ENCODE data around the gene SYT7. TPM values are rescaled to one million over a fixed set of nuclear protein-coding genes. Genes with fewer than 3 reads are reported as not detected.

The SYT7 gene
- total RNA-seq, 1 donor from 2014 or later: 10.3 TPM

DNA sequence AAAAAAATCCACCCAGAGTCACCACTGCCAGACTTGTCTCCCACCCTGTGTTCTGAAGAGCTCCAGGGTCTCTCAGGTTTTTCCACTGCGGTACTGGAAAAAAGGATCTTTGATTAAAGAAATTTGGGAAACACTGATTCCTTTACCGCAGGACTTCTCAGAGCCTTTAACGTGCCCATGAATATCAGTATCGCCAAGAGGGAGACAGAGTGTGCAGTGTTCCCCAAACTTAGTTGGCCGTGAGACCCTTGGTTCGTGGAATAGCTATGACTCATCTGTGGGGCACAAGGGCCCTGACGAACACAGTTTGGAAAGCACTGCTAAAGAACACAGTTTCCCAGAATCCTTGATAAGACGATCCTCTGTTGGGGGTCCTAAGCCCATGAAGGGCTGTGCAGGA lies 31.7 kb downstream of the SYT7 start:
- Mint-ChIP-seq H3K9me3 (ENCODE audit: low read depth) (no peaks in the 10 kb centered on the region), H3K4me3 (ENCODE audit: low read depth) (no peak overlapping the region), H3K27me3 (peaks cover 20% of the 10 kb centered on the region), H3K36me3 (ENCODE audit: insufficient read depth) (no peaks in the 10 kb centered on the region), H3K4me1 (ENCODE audit: low read depth) (peaks cover 5% of the 10 kb centered on the region), H3K27ac (no peak overlapping the region)
- TF ChIP-seq, protein P1, sequence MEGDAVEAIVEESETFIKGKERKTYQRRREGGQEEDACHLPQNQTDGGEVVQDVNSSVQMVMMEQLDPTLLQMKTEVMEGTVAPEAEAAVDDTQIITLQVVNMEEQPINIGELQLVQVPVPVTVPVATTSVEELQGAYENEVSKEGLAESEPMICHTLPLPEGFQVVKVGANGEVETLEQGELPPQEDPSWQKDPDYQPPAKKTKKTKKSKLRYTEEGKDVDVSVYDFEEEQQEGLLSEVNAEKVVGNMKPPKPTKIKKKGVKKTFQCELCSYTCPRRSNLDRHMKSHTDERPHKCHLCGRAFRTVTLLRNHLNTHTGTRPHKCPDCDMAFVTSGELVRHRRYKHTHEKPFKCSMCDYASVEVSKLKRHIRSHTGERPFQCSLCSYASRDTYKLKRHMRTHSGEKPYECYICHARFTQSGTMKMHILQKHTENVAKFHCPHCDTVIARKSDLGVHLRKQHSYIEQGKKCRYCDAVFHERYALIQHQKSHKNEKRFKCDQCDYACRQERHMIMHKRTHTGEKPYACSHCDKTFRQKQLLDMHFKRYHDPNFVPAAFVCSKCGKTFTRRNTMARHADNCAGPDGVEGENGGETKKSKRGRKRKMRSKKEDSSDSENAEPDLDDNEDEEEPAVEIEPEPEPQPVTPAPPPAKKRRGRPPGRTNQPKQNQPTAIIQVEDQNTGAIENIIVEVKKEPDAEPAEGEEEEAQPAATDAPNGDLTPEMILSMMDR (IDR thresholded peaks at IDR 0.05; ENCODE audit: unreplicated experiment): no peak
- DNase-seq (ENCODE audit: low spot score, unreplicated experiment): no peak

DNA sequence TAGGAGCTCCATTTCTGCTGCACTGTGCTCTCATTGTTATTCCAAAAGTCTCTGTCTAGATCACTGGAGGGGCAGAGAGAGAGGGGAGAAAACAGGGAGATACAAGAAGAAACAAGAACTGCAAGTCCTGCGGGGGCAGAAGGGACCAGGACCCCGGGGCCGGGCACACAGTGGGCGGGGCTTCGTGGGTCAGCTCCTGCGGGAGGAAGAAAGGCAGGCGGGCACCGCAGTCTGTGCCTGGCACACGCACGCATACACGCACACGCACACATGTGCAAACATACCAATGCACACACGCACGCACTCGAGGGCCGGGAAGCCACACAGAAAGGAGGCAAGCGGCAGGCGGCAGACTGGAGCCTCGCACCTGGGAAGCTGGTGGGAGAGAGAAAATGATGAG lies 33.6 kb downstream of the SYT7 start:
- H3K27ac Mint-ChIP-seq: no peak overlapping the region
- no peak overlapping the region for H3K4me3 Mint-ChIP-seq (ENCODE audit: low read depth)
- H3K27me3 Mint-ChIP-seq: peaks cover 3% of the 10 kb centered on the region
- TF ChIP-seq, protein P1 (IDR thresholded peaks at IDR 0.05; ENCODE audit: unreplicated experiment): no peak
- no peaks in the 10 kb centered on the region for H3K36me3 Mint-ChIP-seq (ENCODE audit: insufficient read depth)
- H3K9me3 Mint-ChIP-seq (ENCODE audit: low read depth): no peaks in the 10 kb centered on the region
- no peak for DNase-seq (ENCODE audit: low spot score, unreplicated experiment)
- H3K4me1 Mint-ChIP-seq (ENCODE audit: low read depth): peaks cover 2% of the 10 kb centered on the region

DNA sequence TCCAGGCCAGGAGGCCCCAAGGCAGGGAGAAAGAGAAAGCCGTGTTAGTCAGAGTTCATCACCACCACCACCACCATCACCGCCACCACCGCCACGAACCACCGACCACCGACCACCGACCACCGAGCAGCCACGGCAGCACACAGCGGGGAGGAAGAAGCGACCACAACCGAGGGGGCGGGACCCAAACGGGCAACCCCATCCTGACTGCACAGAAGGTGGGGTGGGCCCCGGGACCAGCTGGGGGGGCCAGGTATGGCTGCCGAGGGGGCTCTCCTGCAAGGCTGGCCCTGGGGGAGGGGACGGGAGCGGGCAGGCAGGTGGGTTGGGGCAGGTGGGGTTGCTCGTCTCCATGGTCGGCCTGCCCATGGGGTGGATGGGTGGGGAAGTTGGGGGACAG lies 34.2 kb downstream of the SYT7 start:
- H3K4me3 Mint-ChIP-seq (ENCODE audit: low read depth): no peak overlapping the region
- H3K36me3 Mint-ChIP-seq (ENCODE audit: insufficient read depth): no peaks in the 10 kb centered on the region
- H3K9me3 Mint-ChIP-seq (ENCODE audit: low read depth): no peaks in the 10 kb centered on the region
- TF ChIP-seq, protein P1 (IDR thresholded peaks at IDR 0.05; ENCODE audit: unreplicated experiment): no peak
- H3K4me1 Mint-ChIP-seq (ENCODE audit: low read depth): peaks cover 4% of the 10 kb centered on the region
- no peak for DNase-seq (ENCODE audit: low spot score, unreplicated experiment)
- H3K27me3 Mint-ChIP-seq: peaks cover 3% of the 10 kb centered on the region
- no peak overlapping the region for H3K27ac Mint-ChIP-seq

DNA sequence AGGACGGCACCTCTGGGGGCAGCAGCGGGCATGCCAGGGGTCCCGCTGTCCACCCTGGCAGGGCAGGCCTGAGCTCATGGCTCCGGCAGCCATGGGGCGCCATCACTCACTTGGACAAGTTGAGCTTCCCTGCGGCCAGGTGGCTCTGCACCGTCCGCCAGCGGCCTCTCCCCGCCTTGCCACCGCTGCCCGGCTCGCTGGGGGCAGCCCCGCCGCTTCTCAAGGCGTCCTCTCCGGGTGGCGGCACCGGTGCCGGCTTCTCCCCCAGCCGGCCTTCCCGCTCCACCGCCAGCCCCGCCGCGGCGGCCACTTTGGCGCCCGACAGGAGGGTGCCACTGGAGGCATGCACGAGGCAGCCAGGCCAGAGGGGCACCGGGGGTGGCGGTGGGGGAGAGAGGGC lies 35.0 kb downstream of the SYT7 start:
- no peak for DNase-seq (ENCODE audit: low spot score, unreplicated experiment)
- Mint-ChIP-seq H3K4me1 (ENCODE audit: low read depth) (peaks cover 6% of the 10 kb centered on the region), H3K36me3 (ENCODE audit: insufficient read depth) (no peaks in the 10 kb centered on the region), H3K27me3 (peaks cover 3% of the 10 kb centered on the region), H3K27ac (no peak overlapping the region), H3K4me3 (ENCODE audit: low read depth) (no peak overlapping the region), H3K9me3 (ENCODE audit: low read depth) (no peaks in the 10 kb centered on the region)
- TF ChIP-seq, protein P1 (IDR thresholded peaks at IDR 0.05; ENCODE audit: unreplicated experiment): no peak

DNA sequence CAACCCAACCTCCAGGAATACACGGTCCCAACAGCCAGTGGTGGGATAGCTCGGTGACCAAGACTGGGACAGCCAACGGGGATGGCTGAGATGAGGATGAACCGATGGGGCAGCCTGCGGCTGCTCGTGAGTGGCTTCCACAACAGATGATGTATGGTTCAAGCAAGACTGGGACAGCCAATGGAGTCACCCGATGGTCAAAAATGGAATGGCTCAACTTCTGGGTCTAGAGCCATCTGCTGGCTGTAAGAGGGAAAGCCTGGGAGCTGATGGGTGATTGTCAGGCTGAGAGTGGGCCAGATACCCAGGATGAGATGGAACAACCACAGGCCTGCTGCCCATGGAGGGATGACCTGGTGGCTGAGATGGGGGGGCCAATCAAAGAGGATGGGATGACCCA lies 35.5 kb downstream of the SYT7 start:
- H3K9me3 Mint-ChIP-seq (ENCODE audit: low read depth): no peaks in the 10 kb centered on the region
- peaks cover 3% of the 10 kb centered on the region for H3K27me3 Mint-ChIP-seq
- H3K27ac Mint-ChIP-seq: no peak overlapping the region
- H3K4me3 Mint-ChIP-seq (ENCODE audit: low read depth): no peak overlapping the region
- H3K4me1 Mint-ChIP-seq (ENCODE audit: low read depth): peaks cover 6% of the 10 kb centered on the region
- DNase-seq (ENCODE audit: low spot score, unreplicated experiment): no peak
- TF ChIP-seq, protein P1 (IDR thresholded peaks at IDR 0.05; ENCODE audit: unreplicated experiment): peak; percentile 17
- no peaks in the 10 kb centered on the region for H3K36me3 Mint-ChIP-seq (ENCODE audit: insufficient read depth)
